B cell (primary cell): Measurements from ENCODE around the gene CDC42EP2. TPM values are rescaled to one million over a fixed set of nuclear protein-coding genes. Genes with fewer than 3 reads are reported as not detected.

ENCODE experiments used
- ATAC-seq: fragments of 200-7000 bp; cut with Tn5 transposase; one replicate; pipeline ENCODE4 v1.10.0; 2021; ENCODE audit warnings: low read depth, mild to moderate bottlenecking, moderate number of reproducible peaks, moderate library complexity
- CTCF ChIA-PET: fragments of 350-600 bp; sonication (Branson Sonifier 250); formaldehyde crosslinking; loops from one replicate; lab custom pipeline; 2021; ENCODE audit warnings: antibody characterized with exemption, inconsistent platforms; lab: Charles Lee
- POLR2A ChIA-PET: fragments of 350-600 bp; sonication (Branson Sonifier 250); formaldehyde crosslinking; loops from one replicate; lab custom pipeline; 2021; ENCODE audit warnings: antibody characterized with exemption; lab: Charles Lee
- DNase-seq: peaks from one replicate; pipeline ENCODE4 v3.0.0; 2013
- H2AFZ ChIP-seq: 2 replicates; pipeline ENCODE4 v1.6.1; 2012; ENCODE audit warnings: mild to moderate bottlenecking, low read depth, low read length; ENCODE audit not compliant: insufficient read depth, poor library complexity, severe bottlenecking
- H3K27ac ChIP-seq, 2 donors: 1 replicate in 1 of 2; 2 replicates in 1 of 2; pipeline ENCODE4 v1.5.1; 2012 to 2013; ENCODE audit warnings: low read length in 2 of 2, mild to moderate bottlenecking in 2 of 2, moderate library complexity in 1 of 2
- H3K27me3 ChIP-seq, 4 experiments: fragments of 200-600 bp in 1 of 4; sonication (generic) in 1 of 4; replicated peaks in 1 of 4; 1 replicate in 2 of 4; 2 replicates in 2 of 4; pipeline versions ENCODE4 v1.6.1 to v1.7.0; 2013 to 2016; ENCODE audit warnings: low read length in 3 of 4, mild to moderate bottlenecking in 2 of 4, mixed read lengths in 1 of 4, moderate library complexity in 1 of 4; ENCODE audit not compliant: insufficient read depth in 4 of 4, control insufficient read depth in 3 of 4; ENCODE audit errors: control extremely low read depth in 1 of 4
- H3K36me3 ChIP-seq, 2 experiments: replicated peaks in 1 of 2; 1 replicate in 1 of 2; 2 replicates in 1 of 2; pipeline versions ENCODE4 v1.6.1 to v1.7.1; 2013; ENCODE audit warnings: low read length in 1 of 2; ENCODE audit not compliant: insufficient read depth in 2 of 2, control insufficient read depth in 1 of 2; ENCODE audit errors: control extremely low read depth in 1 of 2, extremely low read depth in 1 of 2
- H3K4me1 ChIP-seq, 2 donors: fragments of 200-600 bp in 1 of 2; sonication (generic) in 1 of 2; 1 replicate in 1 of 2; 2 replicates in 1 of 2; pipeline versions ENCODE4 v1.5.1 to v1.6.1; 2013 to 2017; ENCODE audit warnings: low read length in 2 of 2; ENCODE audit not compliant: control insufficient read depth in 2 of 2, insufficient read depth in 2 of 2
- H3K4me2 ChIP-seq: replicated peaks from 2 replicates; pipeline ENCODE3; 2012; ENCODE audit warnings: mild to moderate bottlenecking, low read depth, low read length; ENCODE audit not compliant: poor library complexity, severe bottlenecking
- H3K4me3 ChIP-seq, 5 experiments: fragments of 200-600 bp in 1 of 5; sonication (generic) in 1 of 5; 1 replicate in 3 of 5; 2 replicates in 2 of 5; pipeline versions ENCODE4 v1.5.1 to v1.7.0; 2011 to 2016; ENCODE audit warnings: low read length in 4 of 5, mild to moderate bottlenecking in 4 of 5, low read depth in 2 of 5, control low read depth in 1 of 5, moderate library complexity in 1 of 5; ENCODE audit not compliant: insufficient read depth in 1 of 5; ENCODE audit errors: control extremely low read depth in 1 of 5, extremely low read depth in 1 of 5
- H3K79me2 ChIP-seq: fragments of 200-600 bp; sonication (generic); one replicate; pipeline ENCODE4 v1.6.0; 2016; ENCODE audit warnings: low read length; ENCODE audit not compliant: control insufficient read depth, insufficient read depth
- H3K9ac ChIP-seq: fragments of 200-600 bp; sonication (generic); 2 replicates; pipeline ENCODE4 v1.6.1; 2017; ENCODE audit warnings: mild to moderate bottlenecking, low read length, moderate library complexity
- H3K9me3 ChIP-seq, 3 donors: one replicate each; pipeline versions ENCODE4 v1.6.1 to v1.7.1; 2013; ENCODE audit warnings: low read length in 2 of 3; ENCODE audit not compliant: control insufficient read depth in 2 of 3, insufficient read depth in 1 of 3; ENCODE audit errors: control extremely low read depth in 1 of 3
- H4K20me1 ChIP-seq: 2 replicates; pipeline ENCODE4 v1.6.0; 2012; ENCODE audit warnings: mild to moderate bottlenecking, low read length; ENCODE audit not compliant: insufficient read depth, control insufficient read depth, poor library complexity, severe bottlenecking
- H3K27ac Mint-ChIP-seq: one replicate; pipeline ENCODE4 v1.8.0; 2021; ENCODE audit warnings: mixed read lengths
- H3K27me3 Mint-ChIP-seq: one replicate; pipeline ENCODE4 v1.8.0; 2021; ENCODE audit warnings: mixed read lengths
- H3K4me1 Mint-ChIP-seq: one replicate; pipeline ENCODE4 v1.8.0; 2021; ENCODE audit warnings: mixed read lengths
- H3K4me3 Mint-ChIP-seq: one replicate; pipeline ENCODE4 v1.8.0; 2021; ENCODE audit warnings: mixed read lengths
- H3K9me3 Mint-ChIP-seq: one replicate; pipeline ENCODE4 v1.8.0; 2022; ENCODE audit warnings: mixed read lengths; ENCODE audit not compliant: insufficient read depth
- CTCF ChIP-seq: fragments of 200-600 bp; IDR thresholded peaks from one replicate; pipeline ENCODE4 v1.8.0; 2022; ENCODE audit warnings: antibody characterized with exemption, mild to moderate bottlenecking
- EZH2 ChIP-seq: IDR thresholded peaks from 2 replicates; pipeline ENCODE4 v1.6.1; 2012; ENCODE audit warnings: borderline replicate concordance, low read depth, mild to moderate bottlenecking, moderate library complexity, low read length; ENCODE audit not compliant: insufficient read depth, poor library complexity, severe bottlenecking
- WGBS: methylation state at CpG from one replicate; pipeline ENCODE4 v1.1.5; 2013; ENCODE audit warnings: missing lambda C conversion rate; ENCODE audit not compliant: insufficient coverage; 5-methylcytosine and 5-hydroxymethylcytosine counted together
- intact Hi-C: fragments of 100-400 bp; cut with micrococcal nuclease; formaldehyde crosslinking; loops from one replicate; pipeline ENCODE4 v1.10.0; 2022
- polyA plus RNA-seq: library from polyadenylated mRNA; depleted of rRNA; stranded (reverse); fragments of >200 nt; gene quantifications from 2 replicates; pipeline ENCODE4 v1.2.3, GENCODE V29; 2012
- total RNA-seq, 2 donors: library from RNA; stranded (reverse); fragments of 120-200 nt in 1 of 2; gene quantifications; 1 replicate in 1 of 2; 2 replicates in 1 of 2; pipeline versions ENCODE4 v1.2.3 to v1.2.4, GENCODE V29; 2013 to 2022

CDC42EP2 gene
- total and polyA plus RNA-seq, 2 donors (not counting 1 experiment from before 2014, with no cell fraction given) = 0.69 to 1.1 TPM

- Histone ChIP-seq H3K27ac (no peak overlapping the region), H3K9me3 (no peaks in the 10 kb centered on the region), H3K4me2 (no peak overlapping the region), H3K9ac (no peak overlapping the region), H3K4me1 (no peaks in the 10 kb centered on the region), H3K4me3 (no peak overlapping the region), H3K79me2 (no peaks in the 10 kb centered on the region), H3K36me3 (no peaks in the 10 kb centered on the region), H3K27me3 (no peaks in the 10 kb centered on the region), H4K20me1 (no peaks in the 10 kb centered on the region), H2AFZ (no peak overlapping the region)
- H3K27ac Mint-ChIP-seq = no peak overlapping the region
- H3K4me3 Mint-ChIP-seq = no peak overlapping the region
- no peaks in the 10 kb centered on the region for H3K27me3 Mint-ChIP-seq
- ChIA-PET POLR2A (no interaction called here), CTCF (interaction anchor here (0.5 kb wide), 1 partner anchor 640 kb away, joined by 5 read pairs; no protein-coding TSS in a partner anchor)
- TF ChIP-seq EZH2 = no peak
- TF ChIP-seq CTCF = no peak
- ATAC-seq (no peak), DNase-seq (no peak)
- intact Hi-C loops = no loop called here
- no peaks in the 10 kb centered on the region for H3K4me1 Mint-ChIP-seq
- WGBS = 97% methylated on average over 4 of the region's 4 CpGs
- H3K9me3 Mint-ChIP-seq = no peaks in the 10 kb centered on the region
These were observed 10.6 kb upstream of the CDC42EP2 start for GRCh38 chr11:65304110-65304509.

GRCh38 chr11:65304613-65305012, 10.1 kb upstream of the CDC42EP2 start:
- Mint-ChIP-seq H3K4me3 (no peak overlapping the region), H3K9me3 (no peaks in the 10 kb centered on the region), H3K4me1 (no peaks in the 10 kb centered on the region), H3K27me3 (no peaks in the 10 kb centered on the region), H3K27ac (no peak overlapping the region)
- H3K27me3 ChIP-seq = no peaks in the 10 kb centered on the region
- H3K36me3 ChIP-seq = no peaks in the 10 kb centered on the region
- H3K27ac ChIP-seq = no peak overlapping the region
- H3K79me2 ChIP-seq = no peaks in the 10 kb centered on the region
- no peaks in the 10 kb centered on the region for H4K20me1 ChIP-seq
- H3K4me1 ChIP-seq = no peaks in the 10 kb centered on the region
- H3K9me3 ChIP-seq = no peaks in the 10 kb centered on the region
- H3K4me2 ChIP-seq = no peak overlapping the region
- POLR2A ChIA-PET = no interaction called here
- CTCF ChIA-PET = interaction anchor here (0.6 kb wide), 1 partner anchor 170 kb away, joined by 3 read pairs; the partner anchor contains the start of gene SYVN1
- TF ChIP-seq EZH2 (no peak), CTCF (no peak)
- 96% methylated on average over 5 of the region's 7 CpGs for WGBS
- DNase-seq (no peak), ATAC-seq (no peak)
- H3K9ac ChIP-seq = no peak overlapping the region
- intact Hi-C loops = no loop called here
- no peak overlapping the region for H3K4me3 ChIP-seq
- no peak overlapping the region for H2AFZ ChIP-seq
